GM20431 (cell line): ENCODE measurements around the gene TRAFD1.

Experiments used
- in situ Hi-C: fragments of 300-500 bp; cut with MseI, MboI; formaldehyde crosslinking; loops from one replicate; pipeline ENCODE4 v1.15.0; 2020; ENCODE audit warnings: low sequenced_read_pairs; ENCODE audit not compliant: unreplicated experiment

TRAFD1 gene

DNA sequence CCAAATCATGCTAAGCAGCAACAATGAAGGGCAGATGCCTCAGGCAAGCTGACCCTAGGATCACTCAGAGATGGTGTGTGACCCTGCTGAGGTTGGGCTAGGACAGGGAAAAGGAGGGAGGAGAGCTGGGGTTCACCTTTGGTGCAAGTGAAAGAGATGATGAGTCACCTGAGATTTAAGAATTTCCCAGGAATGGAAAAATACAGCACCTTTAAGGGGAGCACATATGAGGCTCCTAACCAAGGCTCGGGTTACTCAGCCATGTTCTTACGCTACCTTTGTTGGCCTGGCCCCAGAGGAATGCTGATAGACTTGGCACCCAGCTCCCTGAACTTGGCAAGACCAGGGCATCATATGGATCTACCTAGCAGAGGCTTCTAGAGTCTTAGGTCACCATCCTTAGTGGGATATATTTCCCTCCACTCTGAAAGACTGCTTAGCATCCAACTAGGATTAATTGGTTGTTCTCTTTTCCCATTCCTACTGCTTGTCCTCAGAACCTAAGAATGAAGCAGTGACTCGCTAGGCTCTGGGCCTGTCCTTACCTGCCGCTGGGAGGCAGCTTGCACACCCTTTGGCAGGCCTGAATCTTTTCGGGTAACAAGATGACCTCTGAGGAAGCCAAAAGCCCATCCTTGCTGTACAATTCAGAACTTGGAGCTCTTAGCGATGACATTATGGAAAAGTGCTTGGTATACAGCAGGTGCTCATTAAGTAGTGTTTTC, 12.8 kb upstream of the TRAFD1 start:
- in situ Hi-C loops = no loop called here

DNA sequence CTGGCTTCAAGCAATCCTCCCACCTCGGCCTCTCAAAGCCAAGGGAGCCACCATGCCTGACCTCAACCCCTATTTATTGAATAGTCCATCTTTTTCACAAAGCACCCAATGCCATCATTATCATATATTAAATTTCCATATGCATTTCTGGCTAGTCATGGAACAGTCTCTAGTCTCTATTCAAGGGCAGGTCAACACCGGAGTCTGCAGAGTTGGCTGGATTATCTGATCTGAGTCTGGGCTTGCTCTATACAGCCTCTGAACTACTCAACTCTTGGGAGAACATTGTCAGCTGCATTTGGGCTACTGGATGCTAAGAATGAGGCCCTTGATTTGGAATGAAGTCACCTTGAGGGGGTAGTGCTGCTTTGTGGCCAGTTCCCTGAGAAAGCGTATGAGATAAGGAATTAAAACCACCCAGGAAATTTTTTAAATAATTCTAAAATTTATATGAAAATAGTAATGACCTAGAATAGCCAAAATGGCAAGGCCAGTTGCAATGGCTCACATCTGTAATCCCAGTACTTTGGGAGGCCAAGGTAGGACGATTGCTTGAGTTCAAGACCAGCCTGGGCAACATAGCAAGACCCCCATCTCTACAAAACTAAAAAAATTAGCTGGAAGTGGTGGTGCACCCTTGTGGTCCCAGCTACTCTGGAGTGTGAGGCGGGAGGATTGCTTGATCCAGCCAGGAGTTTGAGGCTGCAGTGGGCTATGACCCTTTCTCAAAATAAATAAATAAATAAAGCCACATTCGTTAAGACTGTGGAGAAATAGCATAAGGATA, 9.9 kb upstream of the TRAFD1 start:
- in situ Hi-C loops = no loop called here

DNA sequence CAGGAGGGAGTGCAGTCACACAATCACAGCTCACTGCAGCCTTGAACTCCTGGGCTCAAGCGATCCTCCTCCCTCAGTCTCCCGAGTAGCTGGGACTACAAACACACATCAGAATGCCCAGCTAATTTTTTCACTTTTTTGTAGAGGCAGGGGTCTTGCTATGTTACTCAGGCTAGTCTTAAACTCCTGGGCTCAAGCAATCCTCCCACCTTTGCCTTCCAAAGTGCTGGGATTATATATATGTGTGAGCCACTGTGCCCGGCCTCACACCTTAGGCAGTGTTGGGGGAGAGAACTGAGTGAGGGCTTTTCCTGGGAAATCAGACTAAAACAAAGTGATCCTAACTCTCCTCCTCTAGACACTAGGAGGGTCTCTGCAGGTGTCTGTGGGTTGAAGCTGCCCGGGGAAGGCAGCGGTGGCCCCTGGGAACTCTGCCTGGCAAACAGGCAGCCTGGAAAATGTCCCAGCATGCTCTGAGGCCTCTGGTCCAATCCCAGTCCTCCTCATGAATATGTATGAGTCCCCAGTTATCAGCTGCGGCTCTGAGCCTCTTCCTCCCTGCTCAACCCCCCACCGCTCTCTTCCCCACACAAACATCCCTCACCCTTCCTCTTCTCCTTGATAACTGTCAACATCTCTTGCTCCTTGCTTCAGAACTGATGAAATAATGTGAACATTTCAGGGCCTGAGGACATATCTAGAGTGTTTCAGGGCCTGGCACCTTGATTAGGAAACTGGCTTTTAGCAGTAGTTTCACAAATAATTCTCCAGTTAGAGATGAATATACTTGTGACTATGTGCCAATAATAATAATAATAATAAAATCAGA, 8.9 kb upstream of the TRAFD1 start:
- in situ Hi-C loops = no loop called here

DNA sequence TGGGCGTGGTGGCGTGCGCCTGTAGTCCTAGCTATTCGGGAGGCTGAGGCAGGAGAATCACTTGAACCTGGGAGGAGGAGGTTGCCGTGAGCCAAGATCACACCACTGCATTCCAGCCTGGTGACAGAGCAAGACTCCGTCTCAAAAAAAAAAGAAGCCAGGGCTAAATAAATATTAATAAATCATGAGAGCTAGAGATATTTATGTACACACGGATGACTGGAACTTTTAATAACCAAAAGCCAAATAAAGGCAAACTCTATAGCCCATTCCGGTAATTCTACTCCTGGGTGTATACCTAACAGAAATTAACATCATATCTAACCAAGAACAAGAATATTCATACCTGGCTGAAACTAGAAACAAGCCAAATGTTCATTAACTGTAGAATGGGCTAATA, 7.7 kb upstream of the TRAFD1 start:
- in situ Hi-C loops = no loop called here

DNA sequence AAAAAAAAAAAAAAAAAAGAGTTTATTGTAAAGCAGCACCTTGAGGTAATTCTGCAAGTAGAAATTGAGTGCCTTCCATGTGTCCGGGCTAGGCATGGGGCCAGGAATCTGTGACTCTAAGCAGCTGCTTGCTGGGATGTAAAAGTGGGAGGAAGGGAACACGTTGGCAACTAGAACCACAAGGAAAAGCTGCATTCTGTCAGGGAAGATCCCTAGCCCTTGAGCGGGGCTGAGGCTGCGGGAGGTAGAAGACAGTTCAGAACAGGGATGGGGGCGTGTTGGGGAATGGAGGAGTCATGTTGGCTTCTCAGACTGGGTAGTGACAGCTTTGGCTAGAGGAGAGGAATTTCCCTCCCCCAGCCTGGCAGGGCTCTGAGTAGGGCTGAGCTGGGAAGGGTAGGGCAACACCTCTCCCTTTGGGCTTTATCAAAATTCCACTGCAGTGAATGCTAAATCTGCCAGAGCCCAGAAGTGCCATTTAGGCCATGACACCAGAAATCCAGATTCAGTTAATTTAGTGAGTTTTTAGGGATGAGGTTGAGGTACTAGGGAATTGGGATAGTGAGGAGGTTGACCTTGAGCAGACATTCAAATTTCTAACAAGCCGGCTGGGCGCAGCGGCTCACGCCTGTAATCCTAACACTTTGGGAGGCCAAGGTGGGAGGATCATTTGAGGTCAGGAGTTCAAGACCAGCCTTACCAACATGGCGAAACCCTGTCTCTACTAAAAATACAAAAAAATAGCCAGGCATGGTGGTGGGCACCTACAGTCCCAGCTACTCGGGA, 3.4 kb upstream of the TRAFD1 start:
- in situ Hi-C loops = no loop called here

DNA sequence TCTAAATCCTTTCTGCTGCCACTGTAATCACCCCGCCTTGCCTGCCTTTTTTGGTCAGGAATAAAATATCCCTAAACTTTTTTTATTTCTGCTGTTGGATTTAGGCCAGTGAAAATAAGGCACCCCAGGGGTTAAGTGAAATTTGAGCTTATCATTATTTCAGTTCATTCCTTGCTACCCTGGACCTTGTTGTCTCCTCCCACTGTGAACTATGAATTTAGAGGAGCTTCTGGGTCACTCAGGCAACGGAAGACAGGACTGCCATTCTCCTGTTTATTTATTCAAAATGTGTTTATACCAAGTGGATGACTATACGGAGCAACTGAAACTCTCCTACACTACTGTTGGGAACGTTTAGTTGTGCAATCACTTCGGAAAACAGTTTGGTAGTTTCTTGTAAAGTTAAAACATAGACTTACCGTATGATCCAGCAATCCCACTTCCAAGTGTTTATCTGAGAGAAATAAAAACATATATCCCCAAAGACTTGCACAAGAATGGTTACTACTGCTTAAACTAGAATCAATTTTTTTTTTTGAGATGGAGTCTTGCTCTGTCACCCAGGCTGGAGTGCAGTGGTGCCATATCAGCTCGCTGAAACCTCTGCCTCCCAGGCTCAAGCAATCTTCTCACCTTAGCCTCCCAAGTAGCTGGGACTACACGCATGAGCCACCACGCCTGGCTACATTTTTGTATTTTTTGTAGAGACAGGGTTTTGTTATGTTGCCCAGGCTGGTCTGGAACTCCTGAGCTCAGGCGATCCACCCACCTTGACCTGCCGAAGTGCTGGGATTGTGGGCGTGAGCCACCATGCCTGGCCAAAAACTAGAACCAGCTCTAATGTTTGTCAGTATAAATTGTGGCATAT, 2.3 kb upstream of the TRAFD1 start:
- in situ Hi-C loops = no loop called here

DNA sequence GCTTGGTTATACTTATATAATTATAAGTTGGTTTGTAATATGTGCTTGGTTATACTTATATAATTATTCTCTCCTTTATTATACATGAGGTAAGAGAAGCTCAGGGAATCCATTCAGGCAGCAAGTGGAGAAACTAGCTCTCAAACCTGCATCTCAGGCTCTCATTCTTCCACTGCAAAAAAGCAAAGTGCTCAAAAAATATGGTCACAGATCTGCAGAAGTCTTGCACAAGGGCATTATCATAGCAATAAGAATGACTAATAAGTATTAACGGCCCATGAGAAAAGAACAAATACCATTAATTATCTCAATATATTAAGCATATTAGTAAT, 476 bp upstream of the TRAFD1 start:
- in situ Hi-C loops = no loop called here

DNA sequence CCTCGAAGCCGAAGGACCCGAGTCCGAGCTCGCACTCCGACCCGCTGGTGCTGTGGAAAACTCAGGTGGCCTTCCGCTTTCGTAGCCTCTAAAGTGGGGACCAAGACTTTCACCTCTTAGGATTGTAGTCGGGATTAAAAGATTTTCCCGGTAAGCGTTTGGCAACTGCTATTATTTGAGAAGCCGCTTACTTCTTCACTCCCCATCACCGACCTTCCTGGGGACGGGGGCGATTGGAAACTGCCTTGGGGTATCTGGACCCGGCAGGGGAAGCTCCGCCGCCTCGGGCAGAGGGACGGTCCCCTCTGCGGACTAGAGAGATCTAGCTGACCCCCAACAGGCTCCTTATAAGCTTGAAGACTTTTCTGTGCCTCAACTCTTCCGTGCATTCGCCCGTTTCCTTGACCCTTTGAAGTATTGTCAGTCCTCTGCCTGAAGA, 659 bp downstream of the TRAFD1 start:
- in situ Hi-C loops = no loop called here

DNA sequence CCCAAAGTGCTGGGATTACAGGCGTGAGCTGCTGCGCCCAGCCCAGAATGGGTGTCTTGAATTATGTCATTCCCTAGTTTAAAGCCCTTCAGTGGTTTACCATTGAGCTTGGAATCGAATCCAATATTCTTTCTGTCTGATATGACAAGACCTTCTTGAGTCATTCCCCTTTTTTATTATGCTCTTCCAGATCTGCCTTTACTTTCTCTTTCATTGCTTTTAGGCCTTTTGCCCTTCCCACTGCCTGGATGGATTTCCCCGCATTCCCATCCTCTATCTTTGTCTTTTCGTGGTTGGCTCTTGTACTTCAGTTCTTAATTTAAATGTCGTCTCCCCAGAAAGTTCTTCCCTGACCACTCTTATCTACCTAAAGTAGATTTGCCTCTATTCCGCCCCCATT, 1.6 kb downstream of the TRAFD1 start:
- in situ Hi-C loops = no loop called here

DNA sequence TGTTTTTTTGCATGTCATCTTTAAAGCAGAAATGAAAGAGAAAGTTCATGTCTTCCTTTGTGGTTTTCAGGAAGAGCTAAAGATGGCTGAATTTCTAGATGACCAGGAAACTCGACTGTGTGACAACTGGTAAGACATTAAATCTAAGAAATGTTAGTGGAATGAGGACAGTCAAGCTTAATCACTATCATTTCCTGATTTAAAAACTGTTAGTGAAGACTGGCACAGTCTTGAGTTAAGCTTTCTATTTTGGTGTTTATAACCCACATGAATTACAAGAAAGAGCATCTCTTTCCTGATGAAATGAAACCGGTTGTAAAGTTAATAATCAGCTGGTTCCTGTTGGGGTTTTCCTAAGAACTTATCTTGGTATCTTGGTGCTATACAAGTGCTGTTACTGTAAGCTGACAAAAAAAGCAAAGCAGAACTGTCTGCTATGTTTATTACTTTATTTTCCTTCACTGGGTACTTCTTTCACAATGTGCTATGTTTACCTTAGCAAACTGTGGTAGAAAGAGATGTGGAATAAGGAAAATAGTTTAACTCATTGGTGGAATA, 5.2 kb downstream of the TRAFD1 start:
- in situ Hi-C loops = no loop called here

DNA sequence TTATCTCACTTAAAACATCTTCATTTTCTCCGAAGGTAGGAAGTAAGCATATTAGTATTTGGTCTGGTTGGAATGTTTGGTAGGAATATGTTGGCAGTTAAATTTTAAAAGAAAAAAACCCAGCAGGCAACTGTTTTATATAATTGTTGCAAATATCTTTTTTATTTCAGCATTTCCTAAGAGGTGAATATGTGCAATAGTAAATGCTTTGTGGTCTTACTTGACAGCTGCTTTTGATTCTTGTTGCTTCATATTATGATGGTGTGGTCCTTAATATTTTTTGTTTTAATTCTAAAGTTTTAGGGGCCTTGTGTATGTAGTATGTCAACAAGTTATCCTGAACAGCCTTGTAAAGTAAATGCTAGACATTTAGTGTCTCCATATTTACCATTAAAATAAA, 6.3 kb downstream of the TRAFD1 start:
- in situ Hi-C loops = no loop called here

DNA sequence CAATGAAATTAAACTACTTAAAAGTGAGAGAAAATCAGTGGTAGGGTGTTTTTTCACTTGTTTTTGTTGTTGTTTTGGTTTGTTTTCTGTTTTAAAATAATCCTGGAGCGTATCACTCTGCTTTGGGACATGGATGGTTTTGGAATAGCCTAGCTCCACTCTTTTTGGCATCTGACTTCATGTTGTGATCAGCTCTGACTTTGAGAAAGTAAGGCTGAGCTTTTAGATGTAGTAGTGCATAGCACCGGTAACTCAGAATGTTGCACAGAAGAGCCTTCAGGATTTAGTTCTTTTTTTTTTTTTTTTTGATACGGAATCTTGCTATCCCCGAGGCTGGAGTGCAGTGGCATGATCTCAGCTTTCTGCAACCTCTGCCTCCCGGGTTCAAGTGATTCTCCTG, 8.1 kb downstream of the TRAFD1 start:
- in situ Hi-C loops = no loop called here

DNA sequence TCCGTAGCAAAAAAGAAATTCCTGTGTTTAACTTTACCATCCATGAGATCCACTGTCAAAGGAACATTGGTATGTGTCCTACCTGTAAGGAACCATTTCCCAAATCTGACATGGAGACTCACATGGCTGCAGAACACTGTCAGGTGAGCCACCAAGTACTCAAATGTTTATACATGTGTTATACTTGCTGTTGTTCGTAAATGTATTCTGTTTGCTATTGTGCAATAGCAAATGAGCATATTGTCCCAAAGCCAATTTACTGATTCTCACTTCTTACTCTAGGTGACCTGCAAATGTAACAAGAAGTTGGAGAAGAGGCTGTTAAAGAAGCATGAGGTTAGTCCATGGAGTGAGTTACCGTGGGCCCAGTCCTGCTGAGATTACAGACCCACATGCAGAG, 9.4 kb downstream of the TRAFD1 start:
- in situ Hi-C loops = no loop called here

DNA sequence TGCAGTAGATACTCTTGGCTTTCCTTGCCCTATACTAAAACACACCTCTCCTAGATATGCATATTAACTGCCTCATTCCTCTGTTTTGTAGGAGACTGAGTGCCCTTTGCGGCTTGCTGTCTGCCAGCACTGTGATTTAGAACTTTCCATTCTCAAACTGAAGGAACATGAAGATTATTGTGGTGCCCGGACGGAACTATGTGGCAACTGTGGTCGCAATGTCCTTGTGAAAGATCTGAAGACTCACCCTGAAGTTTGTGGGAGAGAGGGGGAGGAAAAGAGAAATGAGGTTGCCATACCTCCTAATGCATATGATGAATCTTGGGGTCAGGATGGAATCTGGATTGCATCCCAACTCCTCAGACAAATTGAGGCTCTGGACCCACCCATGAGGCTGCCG, 15.4 kb downstream of the TRAFD1 start:
- in situ Hi-C loops = no loop called here

DNA sequence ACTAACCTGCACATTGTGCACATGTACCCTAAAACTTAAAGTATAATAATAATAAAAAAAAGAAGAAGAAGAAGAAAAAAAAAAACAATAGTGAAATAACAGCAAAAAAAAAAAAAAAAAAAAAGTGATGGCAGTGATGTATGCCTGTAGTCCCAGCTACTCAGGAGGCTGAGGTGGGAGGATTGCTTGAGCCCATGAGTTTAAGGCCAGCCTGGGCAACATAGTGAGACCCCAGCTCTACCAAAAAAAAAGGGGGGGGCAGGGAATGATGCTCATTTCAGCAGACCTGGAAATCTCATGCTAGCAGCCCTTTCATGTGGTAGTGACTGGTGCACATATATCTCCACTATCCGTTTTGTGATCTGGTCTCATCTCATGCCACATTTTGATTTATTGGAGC, 20.8 kb downstream of the TRAFD1 start:
- in situ Hi-C loops = no loop called here

DNA sequence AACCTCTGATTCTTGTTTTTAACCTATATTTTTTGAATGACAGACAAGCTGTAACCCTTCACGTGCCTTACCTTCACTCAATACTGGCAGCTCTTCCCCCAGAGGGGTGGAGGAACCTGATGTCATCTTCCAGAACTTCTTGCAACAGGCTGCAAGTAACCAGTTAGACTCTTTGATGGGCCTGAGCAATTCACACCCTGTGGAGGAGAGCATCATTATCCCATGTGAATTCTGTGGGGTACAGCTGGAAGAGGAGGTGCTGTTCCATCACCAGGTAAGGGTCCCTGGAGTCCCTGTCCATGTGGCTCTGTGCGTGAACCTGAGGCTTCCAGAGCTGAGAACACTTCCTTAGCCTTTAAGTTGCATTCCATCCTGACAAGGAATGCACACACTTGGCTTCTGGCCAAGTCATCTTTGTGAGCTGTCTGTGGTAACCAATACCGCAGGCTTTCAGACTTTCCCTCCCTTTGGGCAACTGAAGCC, 22.7 kb downstream of the TRAFD1 start:
- in situ Hi-C loops = no loop called here

DNA sequence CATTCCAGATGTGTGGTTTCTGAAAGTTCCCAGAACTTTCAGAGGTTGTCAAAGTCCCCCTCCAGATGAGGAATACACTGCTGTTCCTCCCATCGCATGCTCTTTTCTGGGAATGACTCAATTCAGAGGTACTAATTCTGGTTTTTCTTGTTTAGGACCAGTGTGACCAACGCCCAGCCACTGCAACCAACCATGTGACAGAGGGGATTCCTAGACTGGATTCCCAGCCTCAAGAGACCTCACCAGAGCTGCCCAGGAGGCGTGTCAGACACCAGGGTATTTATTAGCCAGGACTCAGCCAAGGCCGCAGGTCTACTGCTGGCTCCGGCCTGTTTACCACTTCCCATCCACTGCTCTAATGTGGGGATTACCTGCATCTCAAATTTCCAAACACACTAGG, 24.2 kb downstream of the TRAFD1 start:
- in situ Hi-C loops = no loop called here

DNA sequence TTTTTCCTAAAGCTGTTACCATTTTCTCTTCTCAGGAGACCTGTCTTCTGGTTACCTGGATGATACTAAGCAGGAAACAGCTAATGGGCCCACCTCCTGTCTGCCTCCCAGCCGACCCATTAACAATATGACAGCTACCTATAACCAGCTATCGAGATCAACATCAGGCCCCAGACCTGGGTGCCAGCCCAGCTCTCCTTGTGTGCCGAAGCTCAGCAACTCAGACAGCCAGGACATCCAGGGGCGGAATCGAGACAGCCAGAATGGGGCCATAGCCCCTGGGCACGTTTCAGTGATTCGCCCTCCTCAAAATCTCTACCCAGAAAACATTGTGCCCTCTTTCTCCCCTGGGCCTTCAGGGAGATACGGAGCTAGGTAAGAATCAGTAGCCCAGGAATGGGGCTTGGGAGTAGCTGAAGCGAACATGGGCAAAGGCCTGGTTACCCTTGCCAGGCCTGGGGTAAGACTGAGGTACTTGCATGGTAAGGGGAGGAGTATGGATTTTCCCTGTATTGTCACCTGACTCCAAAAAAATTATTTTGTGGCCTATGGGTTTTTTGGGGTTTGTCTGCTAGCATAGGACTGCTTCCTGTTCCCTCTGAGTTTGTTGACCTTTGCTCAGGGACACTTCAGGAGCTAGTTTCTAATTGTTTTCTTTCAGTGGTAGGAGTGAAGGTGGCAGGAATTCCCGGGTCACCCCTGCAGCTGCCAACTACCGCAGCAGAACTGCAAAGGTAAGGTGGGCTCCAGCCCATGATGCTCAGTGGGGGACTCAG, 26.6 kb downstream of the TRAFD1 start:
- in situ Hi-C loops = no loop called here
